Measurements from ENCODE around the gene PRKRIP1.
"Not testable (repeated sequence)": the region's sequence is repeated elsewhere in the genome, so short reads cannot be mapped to it uniquely, and the experiment has no call there.

The PRKRIP1 gene

GRCh38 chr7:102460467-102460866 is 64.3 kb downstream of the PRKRIP1 start:
- DNase-seq, result no peak

GRCh38 chr7:102463841-102464576 is 67.8 kb downstream of the PRKRIP1 start:
- DNase-seq, result no peak

GRCh38 chr7:102464577-102465280 is 68.6 kb downstream of the PRKRIP1 start, which contains the start of the genes ALKBH4 and LRWD1:
ALKBH4 (minus strand) TSS chr7:102464863; CDS start chr7:102464836, 27 bp downstream.
LRWD1 (plus strand) TSS chr7:102464984; CDS start chr7:102465081, 97 bp downstream.
- peak; percentile 98 for DNase-seq

GRCh38 chr7:102466097-102466496 is 69.9 kb downstream of the PRKRIP1 start:
- no peak for DNase-seq

- DNase-seq, result no peak
Observed at GRCh38 chr7:102467581-102468477, 71.7 kb downstream of the PRKRIP1 start.

- no peak for DNase-seq
Observed at GRCh38 chr7:102468478-102469350, 72.6 kb downstream of the PRKRIP1 start.

- DNase-seq, result no peak
Observed at GRCh38 chr7:102469351-102469971, 73.3 kb downstream of the PRKRIP1 start.

GRCh38 chr7:102469972-102470825 is 74.0 kb downstream of the PRKRIP1 start:
- no peak for DNase-seq

- DNase-seq, result peak; percentile 1
Observed at GRCh38 chr7:102471791-102472125, 75.6 kb downstream of the PRKRIP1 start.

- peak; percentile 1 for DNase-seq
Observed at GRCh38 chr7:102472126-102473041, 76.2 kb downstream of the PRKRIP1 start.

- peak; percentile 1 for DNase-seq
Observed at GRCh38 chr7:102473271-102473991, 77.3 kb downstream of the PRKRIP1 start.

GRCh38 chr7:102474116-102474515 is 78.0 kb downstream of the PRKRIP1 start:
- not testable (repeated sequence) for DNase-seq

GRCh38 chr7:102474736-102475435 is 78.7 kb downstream of the PRKRIP1 start:
- not testable (repeated sequence) for DNase-seq

Data from stimulated activated CD4-positive, alpha-beta T cell treated with anti-CD3 and anti-CD28 coated beads, Interleukin-15, amount 100 ng/mL, for 24 hours (primary cell).